ENCODE data around the gene PKD2L2. TPM values are rescaled to one million over a fixed set of nuclear protein-coding genes. Genes with fewer than 3 reads are reported as not detected.

PKD2L2 gene
- total RNA-seq, 1 donor from 2014 or later, result not detected

DNA sequence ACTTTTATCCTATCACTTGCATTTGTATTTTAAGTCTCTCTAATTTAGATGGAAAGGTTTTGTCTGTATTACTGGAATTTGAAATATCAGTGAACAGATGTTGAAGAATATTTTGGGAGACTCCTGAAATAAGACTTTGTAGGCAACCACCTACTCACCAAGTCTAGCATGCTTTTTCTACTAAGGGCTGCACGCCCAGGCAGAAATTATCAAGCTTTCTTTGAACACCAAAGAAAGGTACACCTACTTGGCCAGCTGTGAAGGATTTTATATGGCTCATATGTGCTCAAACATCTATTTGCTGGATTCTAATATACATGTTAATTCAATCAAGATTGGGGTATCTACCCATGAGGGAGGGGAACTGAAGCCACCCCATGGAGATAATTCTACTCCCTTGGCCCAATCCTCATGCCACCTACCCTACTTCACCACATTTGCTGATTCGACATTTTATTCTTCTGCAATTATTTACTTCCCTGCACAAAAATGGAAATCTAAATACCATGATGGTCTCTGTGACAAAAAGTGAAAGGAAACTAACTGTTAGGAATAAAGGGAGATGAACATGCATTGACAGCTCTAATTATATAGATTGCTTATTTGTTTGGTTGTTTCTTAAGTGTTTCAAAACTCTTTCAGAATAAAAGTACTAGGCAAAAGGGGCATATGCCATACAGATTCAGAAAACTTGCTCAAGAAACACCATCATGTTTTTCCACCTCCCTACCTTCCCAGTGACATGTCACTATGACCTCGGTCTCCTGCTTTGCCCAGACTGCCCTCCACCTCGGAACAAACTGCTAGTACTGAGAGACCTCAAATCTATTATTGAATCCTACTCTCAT, 22.5 kb upstream of the PKD2L2 start:
- H3K36me3 ChIP-seq (ENCODE audit: control insufficient read depth, insufficient read depth, low read length), result no peaks in the 10 kb centered on the region
- H3K27me3 ChIP-seq (ENCODE audit: control insufficient read depth, insufficient read depth, low read length), result peaks cover 2% of the 10 kb centered on the region
- TF ChIP-seq, protein P1, sequence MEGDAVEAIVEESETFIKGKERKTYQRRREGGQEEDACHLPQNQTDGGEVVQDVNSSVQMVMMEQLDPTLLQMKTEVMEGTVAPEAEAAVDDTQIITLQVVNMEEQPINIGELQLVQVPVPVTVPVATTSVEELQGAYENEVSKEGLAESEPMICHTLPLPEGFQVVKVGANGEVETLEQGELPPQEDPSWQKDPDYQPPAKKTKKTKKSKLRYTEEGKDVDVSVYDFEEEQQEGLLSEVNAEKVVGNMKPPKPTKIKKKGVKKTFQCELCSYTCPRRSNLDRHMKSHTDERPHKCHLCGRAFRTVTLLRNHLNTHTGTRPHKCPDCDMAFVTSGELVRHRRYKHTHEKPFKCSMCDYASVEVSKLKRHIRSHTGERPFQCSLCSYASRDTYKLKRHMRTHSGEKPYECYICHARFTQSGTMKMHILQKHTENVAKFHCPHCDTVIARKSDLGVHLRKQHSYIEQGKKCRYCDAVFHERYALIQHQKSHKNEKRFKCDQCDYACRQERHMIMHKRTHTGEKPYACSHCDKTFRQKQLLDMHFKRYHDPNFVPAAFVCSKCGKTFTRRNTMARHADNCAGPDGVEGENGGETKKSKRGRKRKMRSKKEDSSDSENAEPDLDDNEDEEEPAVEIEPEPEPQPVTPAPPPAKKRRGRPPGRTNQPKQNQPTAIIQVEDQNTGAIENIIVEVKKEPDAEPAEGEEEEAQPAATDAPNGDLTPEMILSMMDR (IDR thresholded peaks at IDR 0.05; ENCODE audit: insufficient read depth, low read length, poor library complexity, severe bottlenecking), result no peak
- no peak for DNase-seq (ENCODE audit: low read depth)
- no peak overlapping the region for H3K4me3 ChIP-seq (ENCODE audit: low read depth, low read length)

DNA sequence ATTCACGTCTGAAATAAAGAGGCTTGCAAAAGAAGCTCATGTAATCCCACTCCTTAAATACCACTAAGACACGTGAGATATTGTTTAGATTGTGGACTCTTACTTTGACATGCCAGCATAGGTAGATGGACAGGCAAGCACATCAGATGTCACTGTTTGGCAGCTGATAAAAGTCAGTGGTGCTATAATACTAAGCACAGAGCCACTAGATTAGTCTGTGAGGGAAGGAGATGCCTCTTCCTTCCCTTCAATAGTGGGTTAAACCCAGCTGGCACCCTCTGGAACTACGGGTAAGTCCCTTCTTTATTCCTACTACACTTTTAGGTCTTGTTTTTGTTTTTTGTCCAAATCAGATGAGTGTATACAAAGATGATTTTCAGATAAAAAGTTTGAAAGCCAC, 21.6 kb upstream of the PKD2L2 start, which contains the start of gene MYOT:
Gene MYOT, plus strand, starts transcription at position 197 of the 400 bp plus-strand sequence. CDS start 2,792 bp downstream, outside the sequence.
- H3K4me3 ChIP-seq (ENCODE audit: low read depth, low read length), result no peak within 1 kb of the TSS
- no peaks in the 10 kb centered on the region for H3K36me3 ChIP-seq (ENCODE audit: control insufficient read depth, insufficient read depth, low read length)
- DNase-seq (ENCODE audit: low read depth), result no peak
- TF ChIP-seq, protein P1 (IDR thresholded peaks at IDR 0.05; ENCODE audit: insufficient read depth, low read length, poor library complexity, severe bottlenecking), result no peak
- peaks cover 2% of the 10 kb centered on the region for H3K27me3 ChIP-seq (ENCODE audit: control insufficient read depth, insufficient read depth, low read length)

- Histone ChIP-seq H3K4me3 (ENCODE audit: low read depth, low read length) (no peak overlapping the region), H3K27me3 (ENCODE audit: control insufficient read depth, insufficient read depth, low read length) (peaks cover 2% of the 10 kb centered on the region), H3K36me3 (ENCODE audit: control insufficient read depth, insufficient read depth, low read length) (no peaks in the 10 kb centered on the region)
- TF ChIP-seq, protein P1 (IDR thresholded peaks at IDR 0.05; ENCODE audit: insufficient read depth, low read length, poor library complexity, severe bottlenecking), result no peak
- DNase-seq (ENCODE audit: low read depth), result no peak
These were observed 18.5 kb upstream of the PKD2L2 start for GRCh38 chr5:137870647-137871339.

GRCh38 chr5:137871571-137871970, 17.7 kb upstream of the PKD2L2 start:
- H3K36me3 ChIP-seq (ENCODE audit: control insufficient read depth, insufficient read depth, low read length), result no peaks in the 10 kb centered on the region

GRCh38 chr5:137872466-137872865, 16.8 kb upstream of the PKD2L2 start:
- H3K4me3 ChIP-seq (ENCODE audit: low read depth, low read length), result no peak overlapping the region

More at GRCh38 chr5:137871571-137871970, 17.7 kb upstream of the PKD2L2 start:
- Histone ChIP-seq H3K27me3 (ENCODE audit: control insufficient read depth, insufficient read depth, low read length) (peaks cover 2% of the 10 kb centered on the region), H3K4me3 (ENCODE audit: low read depth, low read length) (no peak overlapping the region)
- DNase-seq (ENCODE audit: low read depth), result no peak
- TF ChIP-seq, protein P1 (IDR thresholded peaks at IDR 0.05; ENCODE audit: insufficient read depth, low read length, poor library complexity, severe bottlenecking), result no peak

More at GRCh38 chr5:137872466-137872865, 16.8 kb upstream of the PKD2L2 start:
- no peak for DNase-seq (ENCODE audit: low read depth)
- TF ChIP-seq, protein P1 (IDR thresholded peaks at IDR 0.05; ENCODE audit: insufficient read depth, low read length, poor library complexity, severe bottlenecking), result no peak
- H3K27me3 ChIP-seq (ENCODE audit: control insufficient read depth, insufficient read depth, low read length), result peaks cover 2% of the 10 kb centered on the region
- H3K36me3 ChIP-seq (ENCODE audit: control insufficient read depth, insufficient read depth, low read length), result no peaks in the 10 kb centered on the region
